GM12892 (cell line): ENCODE measurements around the gene INPP5K.
"Not testable (repeated sequence)": the region's sequence is repeated elsewhere in the genome, so short reads cannot be mapped to it uniquely, and the experiment has no call there.

Source experiments
- DNase-seq: peaks from one replicate; pipeline ENCODE4 v3.0.0; 2011; ENCODE audit not compliant: insufficient read length
- FAIRE-seq: peaks from 2 replicates; lab custom pipeline; 2011; peaks lifted over from hg19 to GRCh38; lab: Jason Lieb, UNC
- POLR2A ChIP-seq: IDR thresholded peaks from 2 replicates; pipeline ENCODE4 v1.6.1; 2011; ENCODE audit warnings: low read depth, low read length, control low read depth
- POLR2AphosphoS5 ChIP-seq: IDR thresholded peaks from 2 replicates; pipeline ENCODE4 v1.6.1; 2011; ENCODE audit warnings: low read depth, low read length, control low read depth
- TAF1 ChIP-seq: IDR thresholded peaks from 2 replicates; pipeline ENCODE4 v1.6.1; 2011; ENCODE audit warnings: low read depth, mild to moderate bottlenecking, control low read depth, low read length, borderline replicate concordance

The INPP5K gene

DNA sequence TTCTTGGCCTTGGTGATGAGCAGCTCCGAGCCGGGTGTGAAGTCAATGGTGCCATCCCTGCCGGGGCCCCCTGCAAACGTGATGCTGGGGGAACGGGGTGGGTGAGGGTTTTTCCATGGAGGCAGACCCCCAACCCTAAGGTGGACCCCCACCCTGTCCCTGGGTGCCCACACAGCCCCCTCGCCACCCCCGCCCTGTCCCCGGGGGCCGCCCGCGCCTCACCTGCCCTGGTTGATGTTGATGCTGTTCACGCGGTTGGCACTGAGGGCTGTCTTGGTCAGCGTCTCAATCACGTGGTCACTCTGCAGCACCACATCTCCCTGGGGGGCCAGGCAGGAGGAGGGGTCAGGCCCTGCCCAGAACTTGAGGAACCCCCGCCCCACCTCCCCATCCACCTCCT, 49.2 kb downstream of the INPP5K start:
- TF ChIP-seq POLR2AphosphoS5: no peak
- no peak for TF ChIP-seq POLR2A
- no peak for TF ChIP-seq TAF1
- DNase-seq (no peak), FAIRE-seq (no peak)

DNA sequence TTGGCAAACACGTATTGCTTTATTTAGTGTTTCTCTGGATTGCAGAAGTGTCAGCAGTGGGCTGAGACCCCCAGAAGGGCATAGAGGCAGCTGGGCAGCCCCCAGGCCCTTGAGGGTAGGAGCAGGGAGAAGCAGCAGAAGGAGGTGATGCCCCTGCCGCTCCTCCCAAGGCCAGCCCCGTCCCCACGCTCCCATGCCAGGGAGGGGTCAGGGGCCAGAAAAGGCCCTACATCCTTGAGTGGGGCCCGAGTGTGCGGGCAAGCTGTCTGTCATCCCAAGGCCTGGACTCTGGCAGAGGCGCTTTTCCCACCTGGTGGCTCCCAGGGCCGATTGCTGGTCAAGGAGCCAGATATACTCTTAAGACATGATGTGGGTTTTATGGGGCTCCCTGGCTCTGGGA, 52.2 kb downstream of the INPP5K start:
- FAIRE-seq (no peak), DNase-seq (no peak)
- no peak for TF ChIP-seq POLR2A
- TF ChIP-seq POLR2AphosphoS5: no peak
- no peak for TF ChIP-seq TAF1

DNA sequence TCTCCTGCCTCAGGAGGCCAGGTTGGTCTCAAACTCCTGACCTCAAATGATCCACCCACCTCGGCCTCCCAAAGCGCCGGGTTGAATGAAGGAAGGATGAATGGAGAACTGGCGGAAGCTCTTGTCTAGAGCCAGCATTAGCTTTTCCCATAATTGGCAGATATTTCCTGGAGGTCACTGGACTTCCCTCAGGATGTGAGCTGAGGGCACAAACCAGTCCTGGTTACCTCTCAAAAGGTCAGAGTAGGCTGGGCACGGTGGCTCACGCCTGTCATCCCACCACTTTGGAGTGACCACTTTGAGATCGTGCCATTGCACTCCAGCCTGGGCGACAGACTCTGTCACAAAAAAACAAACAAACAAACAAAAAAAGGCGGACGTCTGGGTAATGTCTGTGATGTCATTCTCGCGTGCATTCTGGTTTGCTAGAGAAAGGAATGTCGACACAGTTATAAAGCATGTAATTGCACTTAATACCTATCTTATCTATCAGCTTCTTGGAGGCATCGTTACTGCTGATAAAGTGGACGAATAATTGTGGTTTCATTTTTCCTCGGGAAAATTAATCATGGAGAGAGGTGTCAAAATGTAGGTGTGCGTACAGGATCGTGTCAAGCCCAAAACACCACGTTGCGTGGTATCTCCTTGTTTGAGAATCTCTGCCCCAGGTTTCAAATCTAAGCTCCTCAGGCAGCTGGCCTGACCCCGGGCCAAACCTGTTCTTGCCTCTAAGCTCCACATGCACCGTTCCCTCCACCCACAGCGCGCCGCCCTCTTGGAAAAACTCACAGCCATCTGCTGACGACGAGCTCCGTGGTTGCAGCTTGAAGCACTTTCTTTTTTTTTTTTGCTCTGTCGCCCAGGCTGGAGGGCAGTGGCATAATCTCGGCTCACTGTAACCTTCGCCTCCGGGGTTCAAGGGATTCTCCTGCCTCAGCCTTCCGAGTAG, 54.0 kb downstream of the INPP5K start:
- DNase-seq: no peak
- peak; percentile 65 for FAIRE-seq
- peak; percentile 44; the same call in 1 of the 2 replicates for TF ChIP-seq POLR2AphosphoS5
- TF ChIP-seq TAF1: no peak

DNA sequence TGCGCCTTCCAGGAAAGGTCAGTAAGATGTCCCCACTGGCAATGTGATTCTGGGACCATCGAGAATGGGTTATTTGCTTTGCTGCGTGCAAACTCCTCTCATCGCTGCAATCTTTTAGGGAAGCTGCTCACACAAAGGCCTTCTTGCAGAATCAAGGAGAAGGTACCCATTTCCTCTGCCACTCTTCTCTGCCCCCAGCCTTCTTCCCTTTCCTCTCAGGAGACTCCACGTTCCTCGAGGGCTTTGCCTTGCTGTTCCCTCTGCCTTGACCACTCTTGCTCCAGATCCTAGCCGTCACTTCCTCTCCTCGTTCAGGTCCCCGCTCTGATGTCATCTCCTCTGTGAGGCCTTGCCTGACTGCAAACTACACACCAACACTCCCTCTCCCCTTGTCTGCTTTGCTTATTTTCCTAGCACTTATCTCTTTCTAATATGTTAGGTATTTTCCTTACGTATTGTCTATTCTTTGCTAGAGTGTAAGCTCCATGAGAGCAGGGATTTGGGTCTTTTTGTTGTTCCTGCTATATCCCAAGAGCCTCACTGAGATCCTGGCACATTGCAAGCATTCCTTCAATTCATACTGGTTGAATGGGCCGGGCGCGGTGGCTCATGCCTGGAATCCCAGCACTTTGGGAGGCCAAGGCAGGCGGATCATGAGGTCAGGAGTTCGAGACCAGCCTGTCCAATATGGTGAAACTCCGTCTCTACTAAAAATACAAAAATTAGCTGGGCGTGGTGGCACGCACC, 55.0 kb downstream of the INPP5K start:
- TF ChIP-seq TAF1 (no peak), POLR2A (0 out of 2 replicates have a peak, but pooled peaks have one; percentile 19), POLR2AphosphoS5 (0 out of 2 replicates have a peak, but pooled peaks have one; percentile 14)
- DNase-seq: no peak
- FAIRE-seq: peak; percentile 30

DNA sequence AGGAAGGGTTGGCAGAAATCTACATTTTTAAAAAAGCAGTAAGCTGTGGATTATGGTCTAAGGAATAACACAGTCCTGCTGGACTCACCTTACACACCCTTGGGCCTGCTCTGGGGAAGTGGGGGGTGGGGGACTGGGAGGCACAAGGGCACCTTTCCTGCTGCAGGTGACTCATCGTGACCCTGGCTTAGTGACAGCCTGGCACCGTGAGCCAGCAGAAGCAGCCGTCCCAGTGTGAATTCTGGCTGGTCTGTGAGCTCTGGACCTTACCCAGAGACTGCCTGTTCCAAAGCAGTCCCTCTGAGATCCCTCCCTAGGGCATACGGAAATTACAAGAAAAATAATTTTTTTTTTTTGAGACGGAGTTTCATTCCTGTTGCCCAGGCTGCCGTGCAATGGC, 56.2 kb downstream of the INPP5K start:
- FAIRE-seq (no peak), DNase-seq (no peak)
- TF ChIP-seq TAF1: no peak
- TF ChIP-seq POLR2A: no peak

DNA sequence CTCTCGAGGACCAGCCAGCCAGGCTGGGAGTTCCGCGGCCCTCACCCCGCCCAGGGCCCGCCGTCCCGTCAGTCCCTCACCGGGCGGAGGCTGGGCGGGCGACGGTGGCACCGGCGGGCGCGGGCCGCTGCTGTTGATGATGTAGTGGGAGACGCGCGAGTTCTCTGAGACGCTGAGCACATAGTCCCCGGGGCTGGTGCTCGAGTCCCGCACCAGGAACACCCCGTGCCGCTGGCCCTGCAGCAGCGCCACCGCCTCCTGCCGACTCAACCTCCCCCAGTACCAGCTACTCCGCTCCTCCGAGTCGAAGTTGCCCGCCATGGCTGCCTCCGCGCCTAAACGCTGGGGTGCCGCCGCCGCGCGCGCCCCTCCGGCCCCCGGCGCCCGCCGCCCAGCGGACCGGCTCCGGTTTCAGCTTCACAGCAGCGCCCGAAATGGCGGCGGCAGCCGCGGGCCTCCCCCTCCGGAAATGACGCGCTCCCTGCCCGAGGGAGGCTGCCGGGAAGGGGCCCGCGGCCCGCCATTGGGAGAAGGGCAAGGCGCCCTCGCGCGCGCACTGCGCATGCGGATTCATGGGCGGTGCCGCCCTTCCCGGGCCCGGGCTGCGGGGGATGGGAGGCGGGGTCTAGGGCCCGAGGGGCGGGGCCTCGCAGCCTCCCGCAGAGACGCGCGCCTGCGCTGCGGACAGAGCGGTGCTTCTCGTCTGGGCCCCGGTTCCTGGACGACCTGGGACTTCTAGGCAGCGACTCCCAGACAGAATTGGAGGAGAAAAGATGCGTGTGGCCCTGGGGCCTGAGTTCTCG, 60.4 kb downstream of the INPP5K start, which contains the start of gene CRK:
Gene CRK (minus strand): TSS at position 436 of the 803 bp plus-strand sequence. CDS start 115 bp downstream, at position 321.
- FAIRE-seq (peak; percentile 96), DNase-seq (peak; percentile 99)
- TF ChIP-seq POLR2A (peak; percentile 91), TAF1 (peak; percentile 60; the same call in 1 of the 2 replicates), POLR2AphosphoS5 (peak; percentile 77)

DNA sequence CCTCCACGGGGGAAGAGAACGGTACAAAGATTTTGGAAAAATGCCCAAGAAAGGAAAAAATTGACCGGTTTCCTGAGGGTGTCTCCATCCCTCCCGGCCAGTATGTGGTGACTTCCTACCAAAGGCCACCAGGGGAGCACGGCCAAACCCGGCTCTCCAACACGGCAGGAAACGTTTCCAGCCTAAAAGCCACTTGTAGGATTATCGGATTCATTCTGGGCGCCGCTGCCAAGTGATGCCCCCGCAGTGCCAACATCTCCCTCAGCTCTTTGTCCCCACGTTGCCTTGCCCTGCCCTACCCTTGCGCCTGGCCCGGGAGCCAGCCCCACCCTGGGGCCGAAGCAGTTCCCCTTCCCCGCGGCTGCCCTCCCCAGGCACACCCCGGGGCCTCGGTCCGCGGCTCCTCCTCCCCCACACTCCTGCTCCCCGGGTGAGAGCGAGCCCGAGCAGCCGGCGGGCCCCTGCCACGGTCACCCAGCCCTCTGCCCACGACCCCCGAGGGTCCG, 61.1 kb downstream of the INPP5K start:
- peak; percentile 81 for FAIRE-seq
- DNase-seq: no peak
- no peak for TF ChIP-seq TAF1
- TF ChIP-seq POLR2A: no peak
- no peak; the same call in 1 of the 2 replicates for TF ChIP-seq POLR2AphosphoS5

DNA sequence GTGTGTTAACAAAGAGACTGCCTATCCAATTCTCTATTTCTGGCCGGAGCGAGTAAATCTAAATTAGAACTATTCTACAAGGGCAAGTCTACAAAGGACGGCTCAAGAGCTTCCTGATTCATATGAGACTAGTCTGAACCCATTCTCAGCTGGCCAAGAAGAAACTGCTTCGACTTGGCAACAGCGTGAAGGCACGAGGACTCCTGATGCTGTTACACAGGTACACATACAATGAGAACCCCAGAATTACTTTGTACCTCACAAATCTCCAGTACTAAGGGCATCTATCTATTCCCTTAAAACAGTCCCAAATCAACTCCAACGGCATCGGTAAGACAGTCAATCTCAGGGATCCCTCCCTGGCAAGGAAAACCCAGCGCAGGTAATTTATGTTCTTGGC, 61.9 kb downstream of the INPP5K start:
- TF ChIP-seq TAF1 (no peak), POLR2AphosphoS5 (no peak), POLR2A (no peak)
- DNase-seq (no peak), FAIRE-seq (no peak)

DNA sequence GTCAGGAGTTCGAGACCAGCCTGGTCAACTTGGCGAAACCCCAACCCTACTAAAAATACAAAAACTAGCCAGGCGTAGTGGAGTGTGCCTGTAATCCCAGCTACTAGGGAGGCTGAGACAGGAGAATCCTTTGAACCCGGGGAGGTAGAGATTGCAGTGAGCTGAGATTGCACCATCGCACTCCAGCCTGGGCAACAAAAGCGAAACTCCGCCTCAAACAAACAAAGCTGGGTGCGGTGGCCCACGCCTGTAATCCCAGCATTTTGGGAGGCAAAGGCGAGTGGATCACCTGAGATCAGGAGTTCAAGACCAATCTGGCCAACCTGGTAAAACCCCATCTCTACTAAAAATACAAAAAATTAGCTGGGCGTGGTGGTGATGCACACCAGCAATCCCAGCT, 62.7 kb downstream of the INPP5K start:
- not testable (repeated sequence) for DNase-seq, FAIRE-seq

DNA sequence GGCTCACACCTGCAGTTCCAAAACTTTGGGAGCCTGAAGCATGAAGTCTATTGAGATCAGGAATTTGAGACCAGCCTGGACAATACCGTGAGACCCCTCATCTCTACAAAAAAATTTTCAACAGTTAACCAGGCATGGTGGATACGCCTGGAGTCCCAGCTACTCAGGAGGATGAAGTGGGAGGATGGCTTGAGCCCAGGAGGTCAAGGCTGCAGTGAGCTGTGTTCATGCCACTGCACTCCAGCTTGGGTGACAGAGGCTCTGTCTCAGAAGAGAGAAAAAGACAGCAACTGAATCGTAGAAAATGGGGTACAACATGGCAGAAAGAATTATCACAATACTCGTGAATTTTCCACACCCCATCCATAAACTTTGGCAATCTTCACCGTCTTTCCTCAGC, 63.6 kb downstream of the INPP5K start:
- DNase-seq (no peak), FAIRE-seq (no peak)
- TF ChIP-seq TAF1 (no peak), POLR2AphosphoS5 (no peak), POLR2A (no peak)

DNA sequence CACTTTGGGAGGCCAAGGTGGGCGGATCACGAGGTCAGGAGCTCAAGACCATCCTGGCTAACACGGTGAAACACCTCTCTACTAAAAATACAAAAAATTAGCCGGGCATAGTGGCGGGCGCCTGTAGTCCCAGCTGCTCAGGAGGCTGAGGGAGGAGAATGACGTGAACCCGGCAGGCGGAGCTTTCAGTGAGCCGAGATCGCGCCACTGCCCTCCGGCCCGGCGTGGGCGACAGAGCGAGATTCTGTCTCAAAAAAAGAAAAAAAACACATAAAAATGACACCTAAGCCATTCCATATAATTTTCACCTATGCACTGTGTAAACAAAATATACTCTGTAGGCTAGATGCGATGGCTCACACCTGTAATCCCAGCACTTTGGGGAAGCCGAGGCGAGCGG, 66.2 kb downstream of the INPP5K start:
- DNase-seq, FAIRE-seq: not testable (repeated sequence)
